Lower leg skin (tissue), 3 donors: ENCODE measurements around the gene TMEM109.

Source experiments
- CTCF ChIP-seq, 3 donors: fragments of 450-650 bp; IDR thresholded peaks; one replicate each; pipeline ENCODE4 v1.5.1; 2016; ENCODE audit warnings: antibody characterized with exemption in 3 of 3, mild to moderate bottlenecking in 3 of 3, moderate library complexity in 2 of 3
- POLR2A ChIP-seq, 2 donors: fragments of 450-650 bp; IDR thresholded peaks; one replicate each; pipeline ENCODE4 v1.6.1; 2016 to 2017; ENCODE audit warnings: antibody characterized with exemption in 2 of 2, mild to moderate bottlenecking in 1 of 2, moderate library complexity in 1 of 2

GRCh38 chr11:60874421-60875365 is 39.3 kb upstream of the TMEM109 start:
- TF ChIP-seq CTCF (IDR thresholded peaks at IDR 0.05) (no peak), POLR2A (IDR thresholded peaks at IDR 0.05) (no peak)
